Measurements from ENCODE around the gene ACADVL.

Gene ACADVL

GRCh38 chr17:7250695-7251627 is 31.2 kb downstream of the ACADVL start:
- DNase-seq, result peak in 1 of 56 donors; percentile 36

DNA sequence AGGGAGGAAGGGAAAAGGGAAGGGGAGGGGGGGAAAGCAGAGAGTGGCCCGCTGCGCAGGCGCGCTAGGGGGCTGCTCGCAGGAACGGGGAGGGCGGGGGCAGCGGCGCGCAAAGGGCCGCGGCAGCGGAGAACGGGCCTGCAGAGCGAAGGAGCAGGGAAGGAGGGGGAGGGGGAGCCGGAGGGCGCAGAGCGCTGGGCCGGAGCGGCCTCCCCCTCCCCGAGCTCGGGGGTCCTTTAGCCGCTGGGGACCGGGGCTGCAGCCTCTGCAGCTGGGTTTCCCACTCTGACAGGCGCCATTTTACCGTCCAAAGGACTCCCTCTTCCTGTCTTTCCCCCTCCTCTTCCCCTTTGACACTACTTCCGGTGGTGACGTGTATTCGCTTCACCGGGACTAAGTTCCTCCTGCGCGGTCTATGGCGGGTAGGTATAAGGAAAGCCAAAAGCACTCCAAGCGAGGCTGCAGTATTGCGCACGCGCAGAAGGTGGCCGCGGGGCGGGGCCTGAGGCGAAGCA is 32.0 kb downstream of the ACADVL start, which contains the start of gene CTDNEP1:
Gene CTDNEP1, minus strand, starts transcription at position 74 of the 515 bp plus-strand sequence. CDS start 438 bp downstream, outside the sequence.
- peak; percentile 81 to 99 (median 97) for DNase-seq

DNA sequence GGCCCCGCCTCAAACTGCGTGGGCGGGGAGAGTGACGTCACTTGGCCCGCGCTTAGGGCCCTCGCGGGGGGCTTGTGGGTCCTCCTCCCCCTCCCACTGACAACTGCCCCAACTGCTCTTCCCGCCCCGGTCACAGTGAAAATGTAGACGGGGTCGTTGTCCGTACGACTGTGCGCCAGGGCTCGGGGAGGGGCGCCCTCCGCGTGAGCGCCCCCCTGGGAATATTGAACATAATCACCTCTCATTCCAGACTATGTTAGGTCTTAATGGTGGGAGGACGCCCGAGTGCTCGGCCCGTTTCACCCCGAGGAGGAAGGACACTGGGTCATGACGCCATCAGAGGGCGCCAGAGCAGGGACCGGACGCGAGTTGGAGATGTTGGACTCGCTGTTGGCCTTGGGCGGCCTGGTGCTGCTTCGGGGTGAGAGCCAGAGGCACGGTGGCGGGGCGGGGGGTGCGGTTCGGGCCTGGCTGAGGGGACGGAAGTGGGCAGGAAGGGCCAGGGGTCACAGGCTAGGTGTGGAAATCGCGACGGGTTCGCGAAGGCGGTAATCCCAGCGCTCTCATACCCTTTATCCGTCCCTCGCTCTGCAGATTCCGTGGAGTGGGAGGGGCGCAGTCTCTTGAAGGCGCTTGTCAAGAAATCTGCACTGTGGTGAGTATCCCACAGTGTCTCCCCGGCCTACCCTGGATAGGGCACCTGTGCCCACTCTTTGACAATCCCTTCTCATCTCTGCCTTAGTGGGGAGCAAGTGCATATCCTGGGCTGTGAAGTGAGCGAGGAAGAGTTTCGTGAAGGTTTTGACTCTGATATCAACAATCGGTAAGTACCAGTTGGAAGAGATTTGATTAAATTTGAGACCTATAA is 32.7 kb downstream of the ACADVL start, which contains the start of gene ELP5:
Gene ELP5, plus strand, starts transcription at position 40 of the 868 bp plus-strand sequence. Its CDS starts 336 bp downstream, at position 376.
- DNase-seq, result peak; percentile 62 to 94 (median 86)

GRCh38 chr17:7253082-7253481 is 33.3 kb downstream of the ACADVL start:
- no peak for DNase-seq

DNA sequence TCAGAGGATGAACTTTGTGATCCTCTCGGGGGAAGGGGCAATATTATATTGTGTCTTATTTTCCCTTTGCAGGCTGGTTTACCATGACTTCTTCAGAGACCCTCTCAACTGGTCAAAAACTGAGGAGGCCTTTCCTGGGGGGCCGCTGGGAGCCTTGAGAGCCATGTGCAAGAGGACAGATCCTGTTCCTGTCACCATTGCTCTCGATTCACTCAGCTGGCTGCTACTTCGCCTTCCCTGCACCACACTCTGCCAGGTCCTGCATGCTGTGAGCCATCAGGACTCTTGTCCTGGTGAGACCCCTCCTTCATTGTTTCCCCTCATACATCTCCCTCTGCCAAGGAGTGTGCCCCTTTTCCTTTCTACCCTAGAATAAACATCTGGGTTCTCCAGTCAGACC is 34.8 kb downstream of the ACADVL start:
- DNase-seq, result no peak

DNA sequence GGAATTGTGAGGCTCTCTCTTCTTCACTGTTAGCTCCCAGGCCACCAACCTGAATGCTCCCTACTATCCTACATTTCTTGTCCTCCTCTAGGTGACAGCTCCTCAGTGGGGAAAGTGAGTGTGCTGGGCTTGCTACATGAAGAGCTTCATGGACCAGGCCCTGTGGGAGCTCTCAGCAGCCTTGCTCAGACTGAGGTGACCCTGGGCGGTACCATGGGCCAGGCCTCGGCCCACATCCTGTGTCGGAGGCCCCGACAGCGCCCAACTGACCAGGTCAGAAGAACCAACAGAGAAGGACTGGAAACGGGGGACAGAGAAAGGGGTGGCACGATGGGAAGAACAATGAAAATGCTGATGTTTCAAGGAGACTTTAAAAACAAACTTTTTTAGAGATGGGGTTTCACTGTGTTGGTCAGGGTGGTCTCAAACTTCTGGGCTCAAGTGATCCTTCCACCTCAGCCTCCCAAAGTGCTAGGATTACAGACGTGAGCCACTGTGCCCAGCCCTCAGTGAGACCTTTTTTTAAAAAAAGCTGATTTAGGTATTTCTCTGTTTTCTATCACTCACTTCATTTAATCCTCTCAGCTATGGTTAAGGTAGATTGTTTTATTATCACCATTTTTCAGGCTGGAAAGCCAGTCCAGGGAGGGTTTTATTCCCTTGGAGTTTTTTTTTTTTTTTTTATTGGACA is 37.2 kb downstream of the ACADVL start:
- no peak for DNase-seq

DNA sequence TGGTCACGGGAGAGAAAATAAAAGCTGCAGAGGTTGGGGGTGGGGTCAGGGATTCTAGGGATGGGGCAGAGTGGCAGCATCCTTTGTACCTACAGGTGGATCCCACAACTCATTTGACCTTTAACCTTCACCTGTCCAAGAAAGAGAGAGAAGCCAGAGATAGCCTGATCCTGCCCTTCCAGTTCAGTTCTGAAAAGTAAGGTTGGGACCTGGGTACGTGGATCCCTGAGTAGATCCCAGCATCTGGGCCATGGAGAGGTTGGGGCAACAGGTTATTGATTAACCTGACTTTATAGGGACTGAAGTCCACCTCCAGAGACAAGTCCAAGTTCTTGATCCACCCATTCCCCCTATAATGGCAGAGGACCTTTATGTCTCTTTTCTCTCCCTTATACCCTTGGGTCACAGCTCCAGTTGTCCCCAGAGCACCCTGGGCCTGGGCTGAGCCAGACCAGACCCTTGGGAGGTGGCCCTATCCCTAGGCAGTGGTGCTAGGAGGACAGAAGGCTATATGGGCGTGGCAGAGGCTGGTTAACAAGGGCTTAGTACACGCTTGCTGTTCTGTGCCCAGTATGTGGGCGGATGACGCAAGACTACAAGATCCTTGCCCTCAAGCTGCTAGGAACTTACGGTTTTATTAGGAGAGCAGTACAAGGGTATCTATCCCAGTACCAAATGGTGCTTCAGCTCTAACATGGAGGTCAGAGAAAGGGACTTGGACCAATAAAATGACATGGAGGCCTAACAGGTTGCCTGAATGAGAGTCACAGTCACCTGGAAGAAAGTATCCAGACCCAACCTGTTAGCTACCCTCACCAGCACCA is 39.2 kb downstream of the ACADVL start:
- DNase-seq, result no peak

DNA sequence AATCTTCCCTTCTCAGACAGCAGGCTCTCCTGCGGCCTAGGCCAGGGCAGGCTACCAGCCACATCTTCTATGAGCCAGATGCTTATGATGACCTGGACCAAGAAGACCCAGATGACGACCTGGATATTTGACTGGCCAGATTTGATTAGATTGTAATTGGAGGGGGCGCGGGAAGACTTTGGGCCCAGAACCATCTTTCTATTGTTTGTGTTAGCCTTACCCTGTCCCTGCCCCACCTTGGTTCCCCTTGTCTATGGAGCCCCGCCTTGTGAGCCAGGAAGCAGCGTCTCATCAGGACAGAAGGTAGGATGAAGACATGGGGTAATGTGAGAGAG is 39.8 kb downstream of the ACADVL start:
- DNase-seq, result no peak

- DNase-seq, result no peak
Measured at GRCh38 chr17:7260151-7260550, 40.4 kb downstream of the ACADVL start.

GRCh38 chr17:7260651-7261378 is 41.1 kb downstream of the ACADVL start:
- no peak for DNase-seq

- no peak for DNase-seq
Measured at GRCh38 chr17:7261379-7262191, 41.8 kb downstream of the ACADVL start.

DNA sequence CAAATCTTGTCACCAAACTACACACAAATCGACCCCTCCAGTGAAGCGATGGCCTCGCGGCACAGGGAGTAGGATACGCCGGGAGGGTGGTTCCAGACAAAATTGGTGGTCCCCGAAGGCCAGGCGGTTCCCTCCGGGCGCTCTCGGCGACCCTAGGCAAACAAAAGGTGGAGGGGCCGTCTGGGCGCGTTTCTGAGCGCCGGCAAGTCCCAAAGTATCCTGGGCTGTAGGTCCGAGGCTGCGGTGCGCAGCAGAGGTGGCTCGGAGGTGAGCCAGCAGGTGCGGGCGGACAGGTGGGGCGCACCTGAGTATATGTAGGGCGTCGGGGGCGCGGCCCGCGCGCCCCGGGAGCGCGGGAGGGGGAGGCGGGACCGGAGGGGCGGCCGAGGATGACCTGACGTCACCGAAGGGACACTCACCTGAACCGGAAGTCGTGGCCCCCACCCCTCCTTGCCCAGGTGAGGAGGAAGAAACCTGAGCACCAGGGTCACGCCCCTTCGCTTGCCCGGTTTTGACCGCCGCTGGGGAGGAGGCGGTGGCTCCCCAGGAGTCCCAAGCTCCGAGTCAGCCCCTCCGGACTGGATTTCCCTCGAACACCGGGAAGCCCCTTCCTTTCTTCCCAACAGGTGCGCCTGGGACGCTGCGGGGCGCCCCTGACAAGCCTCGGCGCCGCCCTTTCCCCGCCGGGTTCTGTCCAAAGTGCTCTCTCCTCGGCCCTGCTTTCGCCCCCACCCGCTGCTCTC is 42.6 kb downstream of the ACADVL start, which contains the start of gene CLDN7:
Gene CLDN7, minus strand, starts transcription at position 287 of the 743 bp plus-strand sequence. CDS start 435 bp downstream, outside the sequence.
- no peak for DNase-seq

DNA sequence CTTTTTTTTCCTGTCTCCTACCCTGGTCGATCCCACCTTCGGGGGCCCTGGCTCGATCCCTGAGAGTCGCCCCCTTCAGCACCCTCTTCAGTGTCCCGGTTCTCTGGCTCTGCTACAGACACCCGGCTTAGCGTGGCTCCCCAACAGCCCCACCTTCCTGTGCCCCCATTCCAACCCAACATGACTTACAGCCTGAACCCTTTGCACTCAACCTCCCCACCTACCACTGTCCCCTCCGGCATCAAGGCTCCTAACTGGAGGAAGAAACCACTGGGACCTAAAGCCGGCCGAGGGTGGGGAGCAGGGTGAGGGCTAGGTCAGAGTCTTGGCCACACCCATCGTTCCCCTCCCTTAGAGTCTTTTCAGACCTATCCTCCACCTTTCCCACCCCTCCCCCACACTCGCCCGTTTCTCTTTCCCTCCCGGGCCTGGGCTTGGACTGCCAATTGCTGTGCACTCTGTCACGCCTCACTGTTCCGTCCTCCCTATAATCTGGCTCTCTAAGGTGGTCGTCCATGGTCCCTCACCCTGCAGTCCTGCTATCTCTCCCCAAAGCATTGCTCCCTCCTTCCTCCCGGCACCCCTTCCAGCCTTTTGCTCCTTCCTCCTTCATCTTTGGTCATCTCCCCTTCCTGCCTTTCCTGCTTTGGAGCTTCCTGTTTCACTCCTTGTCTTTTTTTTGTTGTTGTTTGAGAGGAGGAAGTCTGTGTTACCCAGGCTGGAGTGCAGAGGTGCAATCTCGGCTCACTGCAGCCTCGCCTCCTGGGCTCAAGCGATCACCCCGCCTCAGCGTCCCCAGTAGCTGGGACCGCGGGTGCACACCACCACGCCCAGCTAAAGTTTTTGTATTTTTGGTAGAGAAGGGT is 43.4 kb downstream of the ACADVL start:
- no peak for DNase-seq

DNA sequence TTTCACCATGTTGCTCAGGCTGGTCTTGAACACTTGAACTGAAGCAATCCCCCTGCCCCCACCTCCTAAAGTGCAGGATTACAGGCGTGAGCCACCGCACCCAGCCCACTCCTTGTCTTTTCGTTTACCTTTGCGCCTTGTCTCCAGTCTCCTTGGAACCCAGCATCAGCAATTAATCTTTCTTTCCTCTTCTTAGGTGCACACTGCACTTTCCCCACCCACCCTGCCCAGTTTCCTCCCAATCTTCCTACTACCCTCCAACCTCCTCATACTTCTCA is 44.0 kb downstream of the ACADVL start:
- no peak for DNase-seq

DNA sequence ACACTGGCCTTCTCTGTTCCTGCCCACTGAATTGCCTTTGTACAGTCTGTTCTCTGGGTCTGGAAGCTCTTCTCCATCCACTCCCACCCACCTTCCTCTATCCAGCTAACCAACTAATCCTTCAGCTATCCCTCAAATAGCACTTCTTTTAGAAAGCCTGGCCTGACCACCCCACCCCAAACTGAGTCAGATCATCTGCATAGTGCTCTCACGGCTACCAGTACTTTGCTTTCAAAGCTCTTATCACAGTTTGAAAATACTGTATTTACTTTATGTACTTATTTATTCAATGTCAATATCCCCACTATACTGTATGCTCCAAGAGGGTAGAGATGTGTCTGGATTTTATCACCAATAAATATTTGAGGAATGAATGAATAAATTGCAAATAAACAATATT is 47.0 kb downstream of the ACADVL start:
- no peak for DNase-seq

Data from amygdala (tissue), 56 donors.